Activated CD4-positive, alpha-beta T cell treated with anti-CD3 and anti-CD28 coated beads, Interleukin-2, amount 50 U/mL, for 16 hours (primary cell): ENCODE measurements around the gene PHACTR3.
A peak's percentile ranks its signal among the peaks of the same experiment; 100 is the strongest.

Source experiments
- DNase-seq: peaks from one replicate; pipeline ENCODE4 v3.0.0-alpha.2; 2020

The PHACTR3 gene

GRCh38 chr20:59737073-59737666 lies 132.8 kb downstream of the PHACTR3 start:
- DNase-seq, result no peak

GRCh38 chr20:59737816-59738215 lies 133.5 kb downstream of the PHACTR3 start:
- DNase-seq, result no peak

- no peak for DNase-seq
Observed at GRCh38 chr20:59738851-59739250, 134.5 kb downstream of the PHACTR3 start.

- no peak for DNase-seq
Observed at GRCh38 chr20:59740621-59741020, 136.3 kb downstream of the PHACTR3 start.

- DNase-seq, result no peak
Observed at GRCh38 chr20:59741073-59741472, 136.7 kb downstream of the PHACTR3 start.

- DNase-seq, result no peak
Observed at GRCh38 chr20:59742351-59743095, 138.2 kb downstream of the PHACTR3 start.

- no peak for DNase-seq
Observed at GRCh38 chr20:59743308-59743707, 139.0 kb downstream of the PHACTR3 start.

GRCh38 chr20:59743767-59744485 lies 139.6 kb downstream of the PHACTR3 start:
- peak; percentile 5 for DNase-seq

GRCh38 chr20:59744756-59745155 lies 140.4 kb downstream of the PHACTR3 start:
- no peak for DNase-seq

- DNase-seq, result no peak
Observed at GRCh38 chr20:59745201-59745600, 140.9 kb downstream of the PHACTR3 start.

- no peak for DNase-seq
Observed at GRCh38 chr20:59745716-59746115, 141.4 kb downstream of the PHACTR3 start.

- DNase-seq, result no peak
Observed at GRCh38 chr20:59746155-59746554, 141.8 kb downstream of the PHACTR3 start.

- no peak for DNase-seq
Observed at GRCh38 chr20:59747671-59748515, 143.6 kb downstream of the PHACTR3 start.

GRCh38 chr20:59748619-59749191 lies 144.4 kb downstream of the PHACTR3 start:
- no peak for DNase-seq

- DNase-seq, result no peak
Observed at GRCh38 chr20:59749301-59749700, 145.0 kb downstream of the PHACTR3 start.

GRCh38 chr20:59750209-59750840 lies 146.0 kb downstream of the PHACTR3 start:
- no peak for DNase-seq

- peak; percentile 53 for DNase-seq
Observed at GRCh38 chr20:59751075-59751711, 146.9 kb downstream of the PHACTR3 start.

GRCh38 chr20:59752101-59752586 lies 147.8 kb downstream of the PHACTR3 start:
- peak; percentile 2 for DNase-seq

- DNase-seq, result no peak
Observed at GRCh38 chr20:59752704-59753460, 148.5 kb downstream of the PHACTR3 start.

- no peak for DNase-seq
Observed at GRCh38 chr20:59753836-59754235, 149.5 kb downstream of the PHACTR3 start.

- DNase-seq, result no peak
Observed at GRCh38 chr20:59754551-59754950, 150.2 kb downstream of the PHACTR3 start.
